GDM1 (cell line): Measurements from ENCODE around the gene GBF1.
A peak's percentile ranks its signal among the peaks of the same experiment; 100 is the strongest.
"Not testable (repeated sequence)": the region's sequence is repeated elsewhere in the genome, so short reads cannot be mapped to it uniquely, and the experiment has no call there.

Experiments
- DNase-seq: peaks from one replicate; lab custom pipeline; 2025; lab: John Stamatoyannopoulos, UW

Gene GBF1

DNA sequence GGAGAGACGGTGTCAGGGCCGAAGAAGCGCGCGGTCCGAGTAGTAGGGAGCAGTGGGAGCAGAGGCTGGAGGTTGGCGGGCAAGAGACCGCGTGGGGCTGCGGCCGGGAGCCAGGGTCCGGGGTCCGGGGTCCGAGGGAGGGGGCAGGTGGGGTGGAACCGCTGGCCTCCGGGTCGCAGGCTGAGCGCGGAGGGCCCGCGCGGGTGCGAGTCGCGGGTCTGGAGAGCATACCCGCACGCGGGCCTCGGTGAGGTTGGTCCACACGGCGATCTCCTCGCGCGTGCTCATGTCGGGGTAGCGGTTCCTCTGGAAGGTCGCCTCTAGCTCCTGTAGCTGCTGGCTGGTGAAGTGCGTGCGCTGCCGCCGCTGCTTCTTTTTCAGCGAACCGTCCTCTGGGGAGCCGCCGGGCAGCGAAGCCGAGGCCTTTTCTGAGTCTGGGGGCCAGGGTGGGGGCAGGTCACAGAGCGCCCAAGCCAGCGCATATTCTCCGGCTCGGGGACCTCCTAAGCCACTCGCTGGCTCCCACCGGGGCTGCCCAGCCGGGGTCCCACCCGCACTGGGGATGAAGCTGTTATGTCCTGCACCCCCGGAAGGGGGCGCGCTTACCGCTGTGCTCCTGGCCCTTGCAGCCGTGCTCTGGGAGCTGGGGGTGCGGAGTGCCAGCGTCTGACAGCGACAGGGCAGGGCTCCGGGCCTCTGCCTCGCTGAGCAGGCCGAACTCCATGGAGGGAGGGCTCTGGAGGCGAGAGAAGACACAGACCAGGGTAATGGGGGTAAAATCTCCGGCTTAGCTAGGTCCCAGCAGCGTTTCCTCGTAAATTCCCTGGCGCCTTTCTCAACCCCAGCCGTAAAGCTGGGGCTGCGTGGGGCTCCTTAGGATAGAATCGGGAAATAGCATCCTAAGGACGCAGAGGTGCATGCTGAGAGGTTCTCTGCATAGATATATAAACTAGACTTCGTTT lies 13.7 kb upstream of the GBF1 start:
- peak; percentile 46 for DNase-seq

DNA sequence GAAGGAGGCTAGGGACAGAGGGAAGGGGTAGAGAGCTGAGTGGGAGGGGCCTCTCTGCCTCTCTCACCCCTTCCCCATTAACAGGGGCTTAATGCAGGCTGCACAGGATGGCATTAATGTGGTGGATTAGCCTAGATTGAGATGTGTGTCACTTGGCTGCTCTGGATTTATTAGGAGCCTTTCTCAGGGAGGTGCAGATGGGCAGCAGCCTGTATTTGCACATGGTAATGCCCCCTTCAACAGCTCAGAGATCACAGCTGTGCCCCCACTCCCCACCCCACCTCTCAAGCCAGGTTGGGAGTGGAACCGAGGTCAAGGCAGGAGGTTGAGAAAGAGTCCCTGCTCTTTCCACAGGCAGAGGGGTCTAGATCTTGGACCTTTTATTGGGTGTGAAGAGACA lies 11.3 kb upstream of the GBF1 start:
- no peak for DNase-seq

DNA sequence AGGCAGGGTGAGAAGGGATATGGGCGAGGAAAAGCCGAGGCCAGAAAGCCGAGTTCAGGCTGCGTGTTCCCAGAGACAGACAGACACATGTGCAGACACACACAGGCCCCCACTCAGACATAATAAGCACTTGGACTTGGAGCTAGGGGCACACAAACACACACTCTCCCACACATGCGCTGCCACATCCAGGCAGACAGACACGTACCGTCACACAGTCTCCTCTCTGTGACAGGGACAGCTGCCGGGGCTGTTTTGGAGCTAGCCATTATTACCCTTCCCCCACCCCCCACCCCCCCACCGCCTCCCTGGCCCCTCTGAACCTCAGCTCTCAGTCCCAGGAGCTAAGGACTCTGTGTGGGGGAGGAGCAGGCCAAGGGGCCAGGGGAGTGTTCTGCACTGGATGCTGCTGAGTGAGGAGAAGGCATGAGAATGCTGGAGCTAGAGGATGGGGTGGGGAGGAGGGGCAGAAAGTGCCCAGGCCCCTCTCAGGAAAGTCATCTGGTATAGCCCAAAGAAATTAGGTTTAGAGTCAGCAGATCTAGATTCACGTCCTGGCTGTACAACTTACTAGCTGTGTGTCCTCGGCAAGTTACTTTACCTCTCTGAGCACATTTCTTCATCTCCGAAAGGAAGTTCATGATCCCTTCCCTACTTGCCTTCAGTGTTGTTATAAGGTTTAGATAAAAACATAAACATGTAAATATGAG lies 10.3 kb upstream of the GBF1 start:
- DNase-seq, result no peak

DNA sequence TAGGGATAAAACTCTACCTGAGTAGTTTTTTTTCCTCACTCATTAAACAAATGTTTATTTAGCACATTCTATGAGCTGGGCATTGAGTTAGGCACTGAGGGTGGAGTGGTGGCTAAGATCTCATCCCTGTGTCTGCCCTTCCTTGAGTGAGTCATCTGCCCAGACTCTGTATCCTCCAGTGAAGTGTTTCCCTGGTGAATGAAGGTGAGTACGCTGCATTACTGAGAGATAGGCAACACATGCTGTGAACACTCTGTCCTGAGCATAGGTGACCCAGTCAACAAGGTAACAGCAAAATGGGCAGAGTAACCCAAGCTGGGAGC lies 9.8 kb upstream of the GBF1 start:
- no peak for DNase-seq

DNA sequence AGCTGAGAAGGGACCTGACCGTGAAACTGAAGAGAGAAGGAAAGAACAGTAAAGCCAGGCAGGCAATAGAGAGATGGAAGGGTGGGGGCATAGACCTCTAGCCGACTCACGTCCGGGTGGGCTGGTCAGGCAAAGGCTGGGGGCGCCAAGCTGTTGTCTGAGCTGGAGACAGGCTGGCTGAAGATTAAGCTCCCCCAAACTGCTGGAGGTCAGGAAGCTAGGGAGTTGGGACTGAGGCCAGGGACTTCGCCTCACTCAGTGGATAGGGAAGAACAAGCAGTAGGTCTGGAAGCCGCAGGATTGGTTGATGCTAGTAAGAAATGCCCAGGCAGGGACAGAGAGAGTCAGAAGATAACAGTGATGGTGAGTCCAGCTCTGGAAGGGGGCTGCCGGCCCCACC lies 9.3 kb upstream of the GBF1 start:
- no peak for DNase-seq

DNA sequence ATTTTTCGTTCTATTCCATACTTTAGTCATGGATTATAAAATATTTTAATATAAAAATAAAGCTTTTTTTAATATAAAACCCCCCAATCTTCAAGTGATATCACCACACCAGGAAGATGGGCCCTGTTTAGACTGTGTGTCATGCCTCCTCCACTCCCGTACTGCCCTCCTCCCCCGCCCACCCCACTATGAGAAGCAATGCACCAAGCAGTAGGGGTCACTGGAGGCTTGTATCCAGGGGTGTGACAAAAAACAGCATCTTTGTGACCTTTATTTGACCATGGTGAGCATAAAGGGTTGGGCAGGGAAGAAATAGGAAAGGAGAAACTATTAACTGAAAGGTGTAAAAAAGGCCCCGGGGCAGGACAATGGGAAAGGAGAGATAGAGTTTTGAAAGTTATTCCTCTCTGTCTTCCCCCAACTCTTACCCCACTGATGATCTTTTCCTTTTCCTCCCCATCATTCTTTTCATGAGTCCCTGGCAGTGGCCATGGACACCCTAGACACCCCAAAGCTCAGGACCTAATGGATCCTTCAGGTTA lies 7.5 kb upstream of the GBF1 start:
- DNase-seq, result no peak

DNA sequence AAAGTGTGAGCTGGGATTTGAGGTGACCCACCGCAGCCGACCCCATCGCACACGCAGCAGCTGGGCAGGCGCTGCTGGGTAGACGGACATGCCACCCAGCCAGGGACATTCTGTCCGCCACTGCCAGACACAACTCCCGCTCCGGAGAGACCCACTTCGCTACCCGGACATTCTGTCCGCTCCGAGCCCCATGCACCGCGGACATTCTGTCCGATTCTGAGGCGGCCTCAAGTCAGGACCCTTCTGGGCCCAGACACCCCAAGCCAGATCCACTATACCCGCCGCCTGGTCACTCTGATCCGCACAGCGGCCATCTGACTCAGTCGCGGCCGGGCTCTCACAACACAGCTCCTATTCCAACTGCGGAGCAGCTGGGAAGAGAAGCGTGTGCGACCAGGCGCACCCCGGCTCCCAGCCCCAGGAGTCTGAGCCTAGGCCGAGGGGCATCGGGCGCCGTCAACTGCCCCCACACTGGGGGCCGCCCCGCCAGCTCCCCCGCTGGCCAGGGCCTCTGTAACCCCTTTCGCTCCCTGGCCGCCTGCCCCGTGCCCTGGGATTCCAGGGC lies 4.8 kb upstream of the GBF1 start:
- DNase-seq, result no peak

DNA sequence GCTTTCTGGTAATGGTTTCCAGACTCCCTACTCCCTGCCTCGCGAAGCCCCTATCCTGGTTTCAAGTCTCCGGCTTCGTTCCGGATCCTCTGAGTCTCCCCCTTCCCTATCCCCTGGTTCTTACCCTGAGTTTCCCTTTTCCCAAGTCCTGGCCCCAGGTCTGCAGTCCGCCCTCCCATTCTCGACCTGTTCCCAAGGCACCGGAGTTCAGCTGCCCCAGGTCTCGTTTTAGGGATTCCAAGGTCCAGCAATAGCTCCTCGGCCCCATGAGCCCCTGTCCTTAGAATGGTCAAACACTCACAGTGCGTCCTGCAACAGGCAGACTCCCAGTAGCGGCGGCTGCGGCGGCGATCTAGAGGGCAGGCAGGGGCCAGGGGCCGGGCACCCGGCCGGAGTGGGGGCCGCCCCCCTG lies 4.3 kb upstream of the GBF1 start:
- no peak for DNase-seq

DNA sequence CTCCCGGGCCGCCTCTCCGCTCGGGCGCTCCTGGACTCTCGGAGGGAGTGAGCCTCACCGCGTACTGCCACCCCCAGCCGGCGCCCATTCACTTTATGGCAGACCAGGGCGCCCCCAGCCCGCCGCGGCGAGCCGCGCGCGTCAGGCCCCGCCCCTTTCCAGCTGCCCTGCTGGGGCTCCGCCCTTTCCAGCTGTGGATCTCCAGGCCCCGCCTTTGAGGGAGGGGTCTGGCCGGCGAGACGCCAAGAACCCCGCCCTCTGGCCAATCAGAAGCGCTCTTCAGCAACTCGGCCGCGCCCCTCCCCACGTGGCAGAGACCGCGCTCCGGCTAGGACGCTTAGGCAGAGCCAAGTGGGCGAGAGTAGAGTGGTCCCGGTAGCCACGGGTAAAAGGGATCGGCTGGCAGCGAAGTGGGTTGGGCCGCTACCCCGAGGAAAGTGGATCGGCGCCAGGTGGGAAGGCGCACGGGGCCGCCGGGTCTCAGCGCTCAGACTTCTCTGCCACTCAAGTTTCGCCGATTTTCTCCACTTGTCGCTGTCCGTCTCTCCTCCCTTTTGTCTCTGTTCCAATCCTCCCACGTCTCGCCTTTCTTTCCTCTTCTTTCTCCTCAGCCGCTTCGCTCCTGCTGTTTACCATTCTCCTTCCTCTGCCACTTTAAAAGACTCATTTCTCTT lies 3.8 kb upstream of the GBF1 start, which contains the start of gene PITX3:
TSS of gene PITX3 (minus strand) at position 69 of the 674 bp plus-strand sequence. CDS start 9,432 bp downstream, outside the sequence.
- DNase-seq, result peak; percentile 80

DNA sequence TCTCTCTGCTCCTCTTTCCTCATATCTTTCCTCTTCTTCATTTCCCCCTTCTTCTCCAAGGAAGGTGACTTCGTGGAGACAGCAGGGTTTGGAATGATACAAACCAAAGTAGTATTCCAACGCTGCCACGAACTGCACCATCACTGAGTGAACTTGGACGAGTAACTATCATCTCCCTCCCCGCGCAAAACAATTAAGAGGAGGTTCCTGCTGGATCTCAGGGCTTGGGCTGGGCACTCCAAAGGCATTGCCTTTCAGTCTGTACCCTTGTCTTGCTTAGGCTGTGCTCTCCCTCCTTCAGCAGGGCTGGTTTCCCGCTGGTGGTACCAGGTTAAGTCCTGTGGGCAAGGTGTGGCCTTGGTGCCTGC lies 3.2 kb upstream of the GBF1 start:
- no peak for DNase-seq

DNA sequence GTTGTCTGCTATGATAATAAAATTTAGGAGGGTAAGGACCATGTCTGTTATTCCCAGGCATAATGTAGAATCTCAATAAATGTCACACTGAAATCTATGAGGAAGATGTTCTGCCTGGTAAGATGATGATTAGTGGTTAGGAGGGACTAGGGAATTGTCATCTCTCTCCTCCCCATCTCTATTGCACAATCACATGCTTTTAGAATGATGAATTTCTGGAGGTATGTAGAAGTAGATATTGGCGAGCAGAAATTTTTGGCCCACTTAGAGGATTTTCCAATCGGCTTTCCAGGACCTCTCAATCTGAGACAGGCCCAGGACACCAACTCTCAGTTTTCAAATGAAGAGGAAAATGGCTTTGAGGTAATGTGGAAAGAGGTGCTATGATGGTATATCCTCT lies 2.0 kb upstream of the GBF1 start:
- no peak for DNase-seq

DNA sequence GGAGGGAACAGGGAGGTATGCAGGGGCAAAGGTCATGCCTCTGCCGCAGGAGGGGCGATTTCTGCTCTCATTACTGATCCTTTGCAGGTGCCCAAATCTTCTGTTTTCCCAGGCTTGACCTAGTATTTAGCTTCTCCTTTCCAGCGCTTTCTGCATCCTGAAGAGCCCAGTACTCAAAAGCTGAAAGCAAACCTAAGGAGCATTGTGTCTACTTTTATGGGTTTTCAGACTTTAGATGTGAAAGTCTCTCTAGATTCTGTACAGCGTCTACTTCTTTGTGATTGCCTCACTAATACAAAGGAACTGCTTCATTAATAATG lies 560 bp downstream of the GBF1 start:
- DNase-seq, result no peak

DNA sequence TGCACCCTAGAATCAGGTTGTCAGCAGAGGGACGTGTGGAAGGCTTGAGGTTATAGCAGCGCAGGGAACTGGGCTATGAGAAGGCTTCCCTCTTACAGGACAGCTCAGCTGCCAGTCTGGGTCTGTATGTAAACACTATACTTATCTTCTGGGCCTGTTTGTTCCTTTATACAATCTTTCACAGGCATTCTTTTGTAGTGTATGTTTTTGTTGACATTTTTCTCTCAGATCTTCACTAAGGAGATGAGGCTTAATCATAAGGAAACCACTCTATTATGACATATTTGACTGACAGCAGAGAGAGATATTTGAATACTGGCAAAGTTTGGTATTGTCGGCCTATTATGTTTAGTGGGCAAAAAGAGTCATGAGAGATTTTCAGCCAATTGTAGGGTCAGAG lies 929 bp downstream of the GBF1 start:
- DNase-seq, result no peak

DNA sequence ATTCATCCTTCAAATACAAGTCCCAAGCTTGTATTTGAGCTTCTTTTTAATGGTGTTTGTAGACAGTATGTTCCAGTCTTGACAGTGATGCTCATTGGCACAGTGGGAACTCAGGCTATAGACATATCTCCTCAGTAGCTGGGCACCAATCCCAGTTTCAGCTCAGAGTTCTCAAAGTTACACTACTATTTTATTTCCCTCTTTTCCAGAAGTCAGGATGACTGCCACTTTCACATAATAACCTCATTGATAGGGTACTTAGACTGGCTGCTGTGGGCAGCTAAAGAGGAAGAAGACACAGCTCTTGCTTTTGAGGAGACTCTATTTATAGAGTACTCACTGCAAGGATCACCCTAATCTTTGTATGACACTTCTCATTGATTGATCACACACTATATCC lies 2.4 kb downstream of the GBF1 start:
- DNase-seq, result no peak

DNA sequence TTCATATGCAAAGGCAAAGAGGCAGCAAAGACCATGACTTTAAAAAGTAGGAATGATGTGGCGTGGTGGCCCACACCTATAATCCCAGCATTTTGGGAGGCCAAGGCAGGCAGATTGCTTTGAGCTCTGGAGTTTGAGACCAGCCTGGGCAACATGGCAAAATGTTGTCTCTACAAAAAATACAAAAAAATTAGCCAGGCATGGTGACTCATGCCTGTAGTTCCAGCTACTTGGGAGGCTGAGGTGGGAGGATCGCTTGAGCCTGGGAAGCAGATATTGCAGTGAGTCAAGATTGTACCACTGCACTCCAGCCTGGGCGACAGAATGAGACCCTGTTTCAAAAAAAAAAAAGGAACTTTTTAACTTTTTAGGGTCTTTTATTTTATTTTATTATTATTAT lies 7.2 kb downstream of the GBF1 start:
- DNase-seq, result not testable (repeated sequence)

DNA sequence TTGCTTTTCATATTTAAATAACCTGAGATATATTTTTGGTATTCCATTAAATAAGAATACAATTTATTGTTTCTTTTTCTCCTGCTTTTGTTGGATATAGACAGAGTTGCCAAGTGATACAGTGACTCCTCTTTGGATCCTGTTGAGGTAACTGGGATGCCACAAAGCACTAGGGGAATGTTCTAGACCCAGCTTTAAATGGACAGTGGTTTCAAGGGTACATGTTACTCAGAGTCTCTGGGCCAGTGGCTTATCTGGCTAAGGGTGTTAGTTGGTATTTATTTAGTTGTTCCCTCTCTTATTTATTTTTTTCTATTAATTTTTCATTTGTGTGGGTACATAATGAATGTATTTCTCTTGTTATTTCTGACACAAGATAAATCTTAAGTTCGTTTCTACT lies 9.1 kb downstream of the GBF1 start:
- no peak for DNase-seq

DNA sequence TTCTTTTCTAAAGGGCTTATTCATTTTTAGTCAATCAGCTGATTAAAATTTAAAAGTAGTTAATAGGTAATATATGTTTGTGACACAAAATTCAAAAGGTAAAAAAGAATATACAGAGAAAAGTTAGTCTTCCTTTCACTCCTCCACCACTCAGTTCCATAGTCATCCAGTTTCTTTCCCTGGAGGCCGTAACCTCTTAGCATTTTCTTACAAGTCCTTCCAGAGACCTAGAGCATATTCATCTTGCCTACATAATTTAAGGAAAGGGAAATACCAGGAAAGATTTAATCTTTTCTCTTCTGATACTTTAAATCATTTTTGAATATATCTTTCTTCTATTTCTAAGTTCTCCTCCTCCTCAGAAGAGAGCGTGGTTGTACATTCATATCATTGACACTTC lies 10.1 kb downstream of the GBF1 start:
- no peak for DNase-seq

DNA sequence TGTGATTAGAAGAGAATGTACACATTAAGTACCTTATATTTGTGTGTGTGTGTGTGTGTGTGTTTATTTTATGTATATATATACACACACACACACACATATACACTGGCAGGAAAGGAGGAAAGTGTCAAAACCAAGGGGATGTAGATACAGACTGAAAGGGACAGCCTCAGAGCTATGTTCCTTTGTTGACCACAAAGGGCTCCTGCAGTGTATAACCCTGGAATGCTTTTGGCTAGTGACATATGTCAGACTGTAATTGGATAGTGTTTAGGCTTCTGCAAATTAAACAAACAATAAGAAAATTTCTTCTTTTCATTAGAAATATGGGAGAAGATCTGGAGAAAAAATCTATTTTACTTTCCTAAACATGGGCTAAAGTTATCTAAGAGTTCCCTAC lies 15.9 kb downstream of the GBF1 start:
- DNase-seq, result no peak

DNA sequence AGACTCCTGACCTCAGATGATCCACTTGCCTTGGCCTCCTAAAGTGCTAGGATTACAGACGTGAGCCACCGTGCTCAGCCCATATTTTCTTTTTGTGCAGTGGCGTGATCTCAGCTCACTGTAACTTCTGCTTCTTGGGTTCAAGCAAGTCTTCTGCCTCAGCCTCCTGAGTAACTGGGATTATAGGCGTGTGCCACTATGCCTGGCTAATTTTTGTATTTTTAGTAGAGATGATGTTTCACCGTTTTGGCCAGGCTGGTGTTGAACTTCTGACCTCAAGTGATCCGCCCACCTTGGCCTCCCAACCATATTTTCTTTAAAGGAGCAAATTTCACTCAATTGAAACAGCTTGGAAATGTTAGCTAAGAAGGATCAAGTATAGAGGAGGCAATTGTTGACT lies 16.5 kb downstream of the GBF1 start:
- DNase-seq, result no peak

DNA sequence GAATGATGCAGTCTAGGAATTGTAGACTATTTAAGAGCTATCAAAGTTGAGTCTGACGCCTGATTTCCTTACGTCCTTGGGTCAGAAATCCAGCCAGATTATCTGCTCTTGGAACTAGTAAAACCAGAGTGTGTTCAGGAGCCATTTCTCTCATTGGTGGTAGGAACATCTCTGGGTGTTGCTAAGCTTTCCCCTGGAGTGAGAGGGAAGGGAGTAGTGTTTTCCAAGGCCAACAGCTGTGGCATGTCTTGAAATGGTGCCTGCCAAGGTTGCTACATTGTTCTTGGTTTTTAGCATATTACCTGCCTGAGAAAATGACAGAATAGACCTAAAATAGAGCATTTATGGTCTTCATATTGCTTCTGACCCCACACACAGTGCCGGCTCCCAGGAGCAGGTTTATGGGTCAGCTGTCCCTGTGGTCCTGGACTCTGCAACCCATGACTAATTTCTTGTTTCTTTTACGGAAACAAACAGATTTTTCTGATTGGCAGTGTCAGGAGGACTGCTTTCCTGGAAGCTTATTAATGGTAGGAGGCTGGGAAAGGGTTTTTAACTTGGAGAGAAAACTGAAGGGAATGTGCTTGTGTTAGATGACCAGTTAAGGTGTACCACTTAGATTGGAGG lies 17.5 kb downstream of the GBF1 start:
- no peak for DNase-seq

DNA sequence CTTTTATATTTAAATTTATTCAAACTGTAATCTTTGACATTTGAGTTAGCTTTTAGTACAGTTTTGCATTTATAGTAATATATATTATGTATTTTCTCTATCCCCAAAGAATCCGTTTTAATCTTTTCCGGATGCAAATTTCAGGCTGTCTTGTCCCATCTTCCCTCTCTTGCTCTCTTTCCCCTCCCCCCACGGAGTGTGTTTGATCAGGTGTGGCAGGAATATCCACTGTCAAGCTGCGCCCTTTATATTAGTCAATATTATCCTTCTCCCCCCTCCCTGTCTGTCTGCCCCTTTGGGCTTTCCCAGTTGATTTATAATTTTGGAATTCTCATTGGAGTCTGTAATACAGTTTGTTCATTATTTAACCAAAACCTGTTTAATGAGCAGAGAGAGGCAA lies 19.0 kb downstream of the GBF1 start:
- DNase-seq, result no peak

DNA sequence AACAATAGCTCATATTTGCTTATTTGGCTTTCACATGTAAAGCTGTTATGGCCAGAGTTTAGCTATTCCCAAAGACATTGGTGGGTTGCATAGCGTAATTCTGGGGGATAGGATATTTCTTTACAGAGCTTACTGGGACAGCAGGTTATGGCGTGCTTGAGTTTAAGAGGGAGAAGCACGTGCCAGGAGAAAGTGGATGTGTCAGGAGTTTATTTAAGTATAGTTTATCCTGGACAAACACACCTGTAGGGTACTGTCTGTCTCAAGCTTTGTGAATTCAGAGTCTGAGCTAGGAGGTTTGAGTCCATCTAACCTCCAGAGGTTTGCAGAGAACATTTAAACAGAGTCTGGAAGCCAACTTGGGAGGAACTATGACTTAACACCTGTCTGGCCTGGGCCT lies 21.3 kb downstream of the GBF1 start:
- no peak for DNase-seq
